Karpas-422 (cell line): Measurements from ENCODE around the gene ROR1. TPM values are rescaled to one million over a fixed set of nuclear protein-coding genes. Genes with fewer than 3 reads are reported as not detected.
"Not testable (repeated sequence)": the region's sequence is repeated elsewhere in the genome, so short reads cannot be mapped to it uniquely, and the experiment has no call there.

ENCODE experiments used
- DNase-seq: peaks from one replicate; pipeline ENCODE4 v3.0.0-alpha.2; 2015
- H2AFZ ChIP-seq: fragments of 200-600 bp; sonication (generic); 2 replicates; pipeline ENCODE4 v1.6.1; 2014; ENCODE audit warnings: antibody characterized with exemption, low read length, mixed read lengths
- H3K27ac ChIP-seq: fragments of 200-600 bp; sonication (generic); 2 replicates; pipeline ENCODE4 v1.5.1; 2014; ENCODE audit warnings: mild to moderate bottlenecking, low read length, moderate library complexity
- H3K27me3 ChIP-seq: fragments of 200-600 bp; sonication (generic); 2 replicates; pipeline ENCODE4 v1.6.1; 2014; ENCODE audit warnings: low read length, mixed read lengths
- H3K36me3 ChIP-seq: fragments of 200-600 bp; sonication (generic); 2 replicates; pipeline ENCODE4 v1.6.1; 2014; ENCODE audit warnings: low read length, mixed read lengths; ENCODE audit not compliant: insufficient read depth
- H3K4me1 ChIP-seq: fragments of 200-600 bp; sonication (generic); 2 replicates; pipeline ENCODE4 v1.6.1; 2014; ENCODE audit warnings: mild to moderate bottlenecking, low read length, mixed read lengths
- H3K4me2 ChIP-seq: fragments of 200-600 bp; sonication (generic); 2 replicates; pipeline ENCODE4 v1.6.1; 2014; ENCODE audit warnings: low read length, low read depth, mild to moderate bottlenecking; ENCODE audit not compliant: poor library complexity, severe bottlenecking
- H3K4me3 ChIP-seq: fragments of 200-600 bp; sonication (generic); 2 replicates; pipeline ENCODE4 v1.5.1; 2014; ENCODE audit warnings: mild to moderate bottlenecking, antibody characterized with exemption, low read length, mixed read lengths
- H3K79me2 ChIP-seq: fragments of 200-600 bp; sonication (generic); 2 replicates; pipeline ENCODE4 v1.6.1; 2014; ENCODE audit warnings: mild to moderate bottlenecking, low read length, mixed read lengths
- H3K9ac ChIP-seq: fragments of 200-600 bp; sonication (generic); 2 replicates; pipeline ENCODE4 v1.6.0; 2014; ENCODE audit warnings: low read length
- H3K9me2 ChIP-seq: fragments of 200-600 bp; sonication (generic), shearing (Covaris generic); replicated peaks from 2 replicates; pipeline ENCODE4 v1.6.0; 2014; ENCODE audit warnings: mild to moderate bottlenecking, low read length, moderate library complexity; ENCODE audit not compliant: insufficient read depth
- H3K9me3 ChIP-seq: fragments of 300-700, 200-600 bp; sonication (generic); 2 replicates; pipeline ENCODE4 v1.6.1; 2014; ENCODE audit warnings: low read length, mixed read lengths
- H4K20me1 ChIP-seq: fragments of 200-600 bp; sonication (generic); 2 replicates; pipeline ENCODE4 v1.6.1; 2014; ENCODE audit warnings: mild to moderate bottlenecking, antibody characterized with exemption, low read length, low read depth; ENCODE audit not compliant: insufficient read depth
- total RNA-seq: library from RNA; depleted of rRNA; stranded (reverse); fragments of >200 nt; shearing (Covaris generic); gene quantifications from 2 replicates; pipeline ENCODE4 v1.2.3, GENCODE V29; 2014; ENCODE audit warnings: low replicate concordance

Gene ROR1
- total RNA-seq, 1 experiment from 2014 or later, result not detected

DNA sequence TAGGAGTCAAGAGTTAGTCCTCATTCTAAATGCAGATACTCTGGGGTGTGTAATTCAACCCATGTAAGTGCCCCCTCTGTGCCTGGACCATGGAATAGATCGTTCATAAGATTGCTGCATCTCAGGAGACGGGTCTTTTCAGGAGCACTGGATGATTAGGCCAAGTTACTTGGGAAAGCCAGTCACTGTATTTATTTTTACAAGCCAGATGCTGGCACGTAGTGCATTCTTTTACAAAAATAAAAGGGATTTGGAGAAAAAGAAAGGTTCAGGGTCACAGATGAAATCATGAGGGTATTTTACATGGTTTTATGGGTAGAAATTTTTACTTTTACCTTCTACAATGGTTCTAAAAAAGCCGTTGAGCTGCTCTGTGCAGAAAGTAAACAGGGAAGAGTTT, 327.0 kb downstream of the ROR1 start:
- H3K4me3 ChIP-seq, result no peak overlapping the region
- no peaks in the 10 kb centered on the region for H3K9me2 ChIP-seq
- no peaks in the 10 kb centered on the region for H3K36me3 ChIP-seq
- DNase-seq, result no peak
- H4K20me1 ChIP-seq, result no peaks in the 10 kb centered on the region
- no peaks in the 10 kb centered on the region for H3K27me3 ChIP-seq
- H3K9ac ChIP-seq, result no peak overlapping the region
- H3K79me2 ChIP-seq, result no peaks in the 10 kb centered on the region
- no peaks in the 10 kb centered on the region for H3K9me3 ChIP-seq
- H3K4me1 ChIP-seq, result no peaks in the 10 kb centered on the region
- H2AFZ ChIP-seq, result no peak overlapping the region
- H3K4me2 ChIP-seq, result no peak overlapping the region
- no peak overlapping the region for H3K27ac ChIP-seq

DNA sequence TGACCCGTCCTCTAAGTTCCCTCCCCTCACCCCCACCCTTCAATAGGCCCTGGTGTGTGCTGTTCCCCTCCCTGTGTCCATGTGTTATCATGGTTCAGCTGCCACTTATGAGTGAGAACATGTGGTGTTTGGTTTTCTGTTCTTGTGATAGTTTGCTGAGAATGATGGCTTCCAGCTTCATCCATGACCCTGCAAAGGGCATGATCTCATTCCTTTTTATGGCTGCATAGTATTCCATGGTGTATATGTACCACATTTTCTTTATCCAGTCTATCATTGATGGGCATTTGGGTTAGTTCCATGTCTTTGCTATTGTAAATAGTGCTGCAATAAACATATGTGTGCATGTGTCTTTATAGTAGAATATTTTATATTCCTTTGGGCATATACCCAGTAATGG, 330.8 kb downstream of the ROR1 start:
- not testable (repeated sequence) for H3K4me2 ChIP-seq, H4K20me1 ChIP-seq, H3K9me2 ChIP-seq, DNase-seq, H3K4me3 ChIP-seq, H3K36me3 ChIP-seq, H3K27ac ChIP-seq, H3K4me1 ChIP-seq, H3K79me2 ChIP-seq, H3K9me3 ChIP-seq, H2AFZ ChIP-seq, H3K9ac ChIP-seq, H3K27me3 ChIP-seq

DNA sequence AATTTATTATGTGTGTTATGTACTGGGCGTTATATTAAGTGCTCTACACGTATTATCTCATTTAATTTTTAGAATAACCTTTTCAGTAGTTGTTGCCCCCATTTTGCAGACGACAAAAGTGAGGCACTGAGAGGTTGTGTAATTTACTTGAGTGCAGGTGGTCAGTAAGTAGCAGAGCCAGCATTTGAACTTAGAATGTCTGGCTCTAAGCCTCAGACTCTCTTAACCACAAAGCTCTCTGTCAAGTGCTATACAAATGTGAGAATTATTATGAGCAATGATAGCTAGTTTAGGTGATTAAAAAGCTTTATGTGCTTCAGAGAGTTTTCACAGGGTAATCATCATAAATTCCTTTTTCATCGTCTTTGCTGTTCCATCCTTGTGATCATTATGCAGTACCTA, 333.3 kb downstream of the ROR1 start:
- no peaks in the 10 kb centered on the region for H3K36me3 ChIP-seq
- no peaks in the 10 kb centered on the region for H3K9me3 ChIP-seq
- H3K4me3 ChIP-seq, result no peak overlapping the region
- no peaks in the 10 kb centered on the region for H4K20me1 ChIP-seq
- no peaks in the 10 kb centered on the region for H3K27me3 ChIP-seq
- H2AFZ ChIP-seq, result no peak overlapping the region
- no peaks in the 10 kb centered on the region for H3K4me1 ChIP-seq
- no peak for DNase-seq
- no peaks in the 10 kb centered on the region for H3K79me2 ChIP-seq
- H3K9ac ChIP-seq, result no peak overlapping the region
- H3K9me2 ChIP-seq, result no peaks in the 10 kb centered on the region
- no peak overlapping the region for H3K4me2 ChIP-seq
- H3K27ac ChIP-seq, result no peak overlapping the region

DNA sequence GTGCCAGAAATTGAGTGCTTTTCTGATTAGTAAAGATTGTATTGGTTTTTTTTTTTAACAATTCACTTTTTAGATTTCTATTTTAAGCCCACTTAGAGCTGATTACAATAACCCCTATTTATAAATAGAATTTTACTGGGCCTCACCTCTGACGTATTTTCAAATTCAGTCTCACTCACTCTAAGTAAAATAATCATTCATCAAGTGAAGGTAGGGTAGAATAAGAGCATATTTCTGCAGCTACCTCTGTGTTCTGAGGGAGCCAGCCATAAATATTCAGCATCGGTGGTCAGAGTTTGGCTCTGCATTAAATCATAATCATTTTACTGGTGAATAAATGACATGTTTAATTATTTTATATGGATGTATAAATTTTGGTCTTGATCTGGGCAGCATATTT, 333.8 kb downstream of the ROR1 start:
- H3K36me3 ChIP-seq, result no peaks in the 10 kb centered on the region
- H3K4me2 ChIP-seq, result no peak overlapping the region
- H3K27ac ChIP-seq, result no peak overlapping the region
- H3K4me3 ChIP-seq, result no peak overlapping the region
- no peaks in the 10 kb centered on the region for H3K9me3 ChIP-seq
- H4K20me1 ChIP-seq, result no peaks in the 10 kb centered on the region
- no peaks in the 10 kb centered on the region for H3K9me2 ChIP-seq
- H3K27me3 ChIP-seq, result no peaks in the 10 kb centered on the region
- H3K79me2 ChIP-seq, result no peaks in the 10 kb centered on the region
- H3K9ac ChIP-seq, result no peak overlapping the region
- no peaks in the 10 kb centered on the region for H3K4me1 ChIP-seq
- no peak overlapping the region for H2AFZ ChIP-seq
- no peak for DNase-seq

DNA sequence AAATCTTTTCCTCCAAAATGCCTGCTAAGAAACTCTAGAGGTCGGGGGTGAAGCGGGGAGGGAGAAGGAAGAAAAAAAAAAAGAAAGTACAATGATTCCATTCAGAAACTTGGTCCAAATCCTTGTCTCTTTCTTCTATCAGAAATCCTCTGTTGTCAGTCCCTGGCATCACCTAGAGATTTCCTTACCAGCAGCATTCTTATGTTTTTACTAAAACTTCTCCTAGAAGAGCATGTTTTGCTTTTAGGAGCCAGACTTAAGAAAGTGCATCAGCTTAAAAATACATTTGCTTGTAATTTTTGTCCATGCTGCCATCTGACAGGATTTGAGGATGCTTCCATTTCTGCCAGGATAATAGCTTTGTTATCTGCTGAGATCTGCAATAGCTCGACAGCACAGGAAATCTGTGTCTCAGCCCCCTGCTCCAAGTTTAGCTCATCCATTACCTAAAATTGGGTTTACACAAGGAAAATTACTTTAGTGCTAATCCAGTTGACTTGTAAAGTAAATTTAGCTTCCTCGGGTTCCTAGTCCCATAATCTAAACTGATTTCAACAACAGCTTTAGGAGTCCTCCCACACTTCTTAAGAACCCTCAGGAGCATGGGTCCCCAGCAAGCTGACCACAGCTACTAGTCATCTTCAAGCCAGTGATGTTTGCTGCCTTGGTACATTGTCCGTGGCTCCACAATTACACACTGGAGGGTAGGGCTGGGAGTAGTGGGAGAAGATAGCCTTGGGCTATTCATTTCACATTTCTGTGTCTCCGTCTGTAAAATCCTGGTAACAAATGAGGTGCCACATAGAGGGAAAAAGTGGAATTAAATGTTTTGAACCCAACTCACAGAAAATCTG, 337.3 kb downstream of the ROR1 start:
- no peaks in the 10 kb centered on the region for H3K9me2 ChIP-seq
- H3K4me2 ChIP-seq, result no peak overlapping the region
- no peaks in the 10 kb centered on the region for H3K79me2 ChIP-seq
- DNase-seq, result no peak
- H4K20me1 ChIP-seq, result no peaks in the 10 kb centered on the region
- H3K4me1 ChIP-seq, result no peaks in the 10 kb centered on the region
- H3K36me3 ChIP-seq, result no peaks in the 10 kb centered on the region
- H3K27ac ChIP-seq, result no peak overlapping the region
- H3K9ac ChIP-seq, result no peak overlapping the region
- H2AFZ ChIP-seq, result no peak overlapping the region
- H3K4me3 ChIP-seq, result no peak overlapping the region
- no peaks in the 10 kb centered on the region for H3K27me3 ChIP-seq
- no peaks in the 10 kb centered on the region for H3K9me3 ChIP-seq

DNA sequence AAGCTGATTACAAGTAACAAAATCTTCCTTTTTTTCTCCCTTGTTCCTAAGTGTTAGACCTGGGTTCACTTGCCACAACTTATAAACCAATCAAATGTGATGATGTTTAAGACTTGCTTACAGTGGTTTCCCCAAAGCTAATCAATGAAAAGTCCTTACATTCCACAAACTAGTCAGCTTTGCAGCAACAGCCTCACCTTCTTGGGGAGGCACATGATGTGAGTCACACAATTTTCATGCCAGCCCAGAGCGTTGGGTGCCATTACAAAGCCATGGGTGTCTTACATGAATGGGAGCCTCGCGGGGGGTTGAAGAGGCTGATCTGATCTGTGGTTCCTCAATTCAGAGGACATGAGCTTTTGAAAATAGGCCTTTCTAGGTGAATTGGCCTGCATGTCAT, 338.0 kb downstream of the ROR1 start:
- H3K9me2 ChIP-seq, result no peaks in the 10 kb centered on the region
- no peaks in the 10 kb centered on the region for H3K79me2 ChIP-seq
- H3K4me3 ChIP-seq, result no peak overlapping the region
- no peaks in the 10 kb centered on the region for H3K4me1 ChIP-seq
- no peak overlapping the region for H3K27ac ChIP-seq
- H3K9ac ChIP-seq, result no peak overlapping the region
- DNase-seq, result no peak
- H4K20me1 ChIP-seq, result no peaks in the 10 kb centered on the region
- no peak overlapping the region for H3K4me2 ChIP-seq
- no peak overlapping the region for H2AFZ ChIP-seq
- no peaks in the 10 kb centered on the region for H3K9me3 ChIP-seq
- no peaks in the 10 kb centered on the region for H3K36me3 ChIP-seq
- H3K27me3 ChIP-seq, result no peaks in the 10 kb centered on the region

DNA sequence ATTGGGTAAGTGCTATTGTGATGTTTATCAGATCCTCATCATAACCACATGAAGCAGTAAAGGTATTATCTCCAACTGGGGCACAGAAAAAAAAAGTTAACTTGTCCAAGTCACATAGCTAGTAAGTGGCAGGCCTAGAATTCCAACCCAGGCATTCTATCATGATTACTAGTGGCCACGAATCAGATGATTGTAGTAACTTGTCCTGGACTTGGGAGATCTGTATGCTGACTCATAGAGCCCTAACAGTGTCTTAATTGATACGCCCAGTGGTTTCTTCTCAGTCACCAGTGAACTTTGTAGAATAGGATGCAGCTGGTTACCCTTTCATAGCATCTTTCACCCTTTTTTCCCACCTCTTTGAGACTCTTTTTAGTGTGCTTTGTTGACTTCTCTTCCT, 338.5 kb downstream of the ROR1 start:
- H3K4me3 ChIP-seq, result no peak overlapping the region
- no peaks in the 10 kb centered on the region for H3K9me2 ChIP-seq
- no peaks in the 10 kb centered on the region for H3K36me3 ChIP-seq
- no peaks in the 10 kb centered on the region for H3K9me3 ChIP-seq
- H3K9ac ChIP-seq, result no peak overlapping the region
- H4K20me1 ChIP-seq, result no peaks in the 10 kb centered on the region
- no peaks in the 10 kb centered on the region for H3K4me1 ChIP-seq
- no peak overlapping the region for H3K27ac ChIP-seq
- H3K79me2 ChIP-seq, result no peaks in the 10 kb centered on the region
- H2AFZ ChIP-seq, result no peak overlapping the region
- no peak for DNase-seq
- H3K27me3 ChIP-seq, result no peaks in the 10 kb centered on the region
- H3K4me2 ChIP-seq, result no peak overlapping the region

DNA sequence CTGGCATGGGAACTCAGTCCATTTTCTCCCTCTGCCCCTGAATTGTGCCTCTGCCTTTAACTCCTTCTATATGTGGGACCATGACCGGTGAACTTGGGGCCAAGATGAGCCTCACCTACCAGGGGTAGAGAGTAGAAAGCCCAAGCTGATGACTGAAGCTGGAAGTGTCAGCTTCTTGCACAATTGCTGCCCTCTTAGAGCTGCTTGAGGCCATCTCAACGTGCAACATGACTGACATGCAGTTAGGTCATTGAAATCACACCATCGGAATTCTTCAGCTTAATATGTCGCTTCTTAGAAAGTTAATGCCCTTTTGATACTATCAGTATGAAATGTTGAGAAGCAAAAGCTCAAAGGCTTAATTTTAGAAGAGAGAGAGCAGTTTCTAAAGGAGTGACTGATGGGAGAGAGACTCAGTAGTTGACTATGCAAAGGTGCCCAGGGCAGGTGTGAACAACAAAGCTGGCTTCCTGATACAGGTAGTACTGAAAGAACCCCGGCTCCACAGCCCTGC, 340.3 kb downstream of the ROR1 start:
- Histone ChIP-seq H3K9me2 (no peaks in the 10 kb centered on the region), H3K27ac (no peak overlapping the region), H3K4me2 (no peak overlapping the region), H2AFZ (no peak overlapping the region), H4K20me1 (no peaks in the 10 kb centered on the region), H3K9ac (no peak overlapping the region), H3K9me3 (no peaks in the 10 kb centered on the region), H3K79me2 (no peaks in the 10 kb centered on the region), H3K36me3 (no peaks in the 10 kb centered on the region), H3K27me3 (no peaks in the 10 kb centered on the region), H3K4me1 (no peaks in the 10 kb centered on the region), H3K4me3 (no peak overlapping the region)
- DNase-seq, result no peak
